Trophoblast cell (in vitro differentiated cells and primary cell): ENCODE data around the gene UGCG.

Experiments used
- DNase-seq, 2 donors: peaks; one replicate each; pipeline ENCODE4 v3.0.0-alpha.2; 2016
- H2AFZ ChIP-seq: 2 replicates; pipeline ENCODE4 v1.6.1; 2013; ENCODE audit warnings: low read length, moderate library complexity, mild to moderate bottlenecking; ENCODE audit not compliant: insufficient read depth, poor library complexity
- H2AK5ac ChIP-seq: 2 replicates; pipeline ENCODE4 v1.6.1; 2013; ENCODE audit warnings: mild to moderate bottlenecking, low read length
- H2BK120ac ChIP-seq: 2 replicates; pipeline ENCODE4 v1.6.1; 2013; ENCODE audit warnings: low read length, mild to moderate bottlenecking, moderate library complexity; ENCODE audit not compliant: insufficient read depth, poor library complexity
- H2BK12ac ChIP-seq: 2 replicates; pipeline ENCODE4 v1.6.1; 2013; ENCODE audit warnings: mild to moderate bottlenecking, low read length, moderate library complexity
- H2BK5ac ChIP-seq: 2 replicates; pipeline ENCODE4 v1.6.1; 2013; ENCODE audit warnings: low read length, low read depth, moderate library complexity, mild to moderate bottlenecking; ENCODE audit not compliant: poor library complexity
- H3K14ac ChIP-seq: 2 replicates; pipeline ENCODE4 v1.6.1; 2013; ENCODE audit warnings: mild to moderate bottlenecking, low read length
- H3K18ac ChIP-seq: 2 replicates; pipeline ENCODE4 v1.6.1; 2013; ENCODE audit warnings: mild to moderate bottlenecking, low read length
- H3K23ac ChIP-seq: 2 replicates; pipeline ENCODE4 v1.6.1; 2013; ENCODE audit warnings: low read length
- H3K27ac ChIP-seq: 2 replicates; pipeline ENCODE4 v1.5.1; 2013; ENCODE audit warnings: low read depth, mild to moderate bottlenecking, inconsistent platforms, low read length, moderate library complexity
- H3K27me3 ChIP-seq: 2 replicates; pipeline ENCODE4 v1.6.1; 2013; ENCODE audit warnings: inconsistent platforms, mild to moderate bottlenecking, low read length, moderate library complexity; ENCODE audit not compliant: insufficient read depth
- H3K36me3 ChIP-seq, 2 experiments: 1 replicate in 1 of 2; 2 replicates in 1 of 2; pipeline ENCODE4 v1.6.1; 2013; ENCODE audit warnings: low read length in 2 of 2, mild to moderate bottlenecking in 2 of 2, moderate library complexity in 1 of 2; ENCODE audit not compliant: insufficient read depth in 2 of 2, control insufficient read depth in 1 of 2
- H3K4ac ChIP-seq: 2 replicates; pipeline ENCODE4 v1.6.1; 2013; ENCODE audit warnings: low read depth, mild to moderate bottlenecking, low read length, moderate library complexity
- H3K4me1 ChIP-seq, 2 experiments: 1 replicate in 1 of 2; 2 replicates in 1 of 2; pipeline ENCODE4 v1.6.1; 2013; ENCODE audit warnings: low read length in 2 of 2, mild to moderate bottlenecking in 2 of 2, moderate library complexity in 1 of 2; ENCODE audit not compliant: insufficient read depth in 2 of 2, control insufficient read depth in 1 of 2
- H3K4me2 ChIP-seq: 2 replicates; pipeline ENCODE4 v1.6.1; 2013; ENCODE audit warnings: inconsistent platforms, mild to moderate bottlenecking, low read length, moderate library complexity
- H3K4me3 ChIP-seq: 2 replicates; pipeline ENCODE4 v1.5.1; 2013; ENCODE audit warnings: mild to moderate bottlenecking, low read depth, low read length, inconsistent platforms
- H3K79me1 ChIP-seq: one replicate; pipeline ENCODE4 v1.6.1; 2013; ENCODE audit warnings: low read length
- H3K79me2 ChIP-seq: 2 replicates; pipeline ENCODE4 v1.6.1; 2013; ENCODE audit warnings: low read length, mild to moderate bottlenecking; ENCODE audit not compliant: control insufficient read depth, insufficient read depth, poor library complexity
- H3K9ac ChIP-seq: 2 replicates; pipeline ENCODE4 v1.6.1; 2013; ENCODE audit warnings: mild to moderate bottlenecking, low read length
- H3K9me3 ChIP-seq: 2 replicates; pipeline ENCODE4 v1.6.1; 2013; ENCODE audit warnings: low read depth, mild to moderate bottlenecking, control low read depth, inconsistent platforms, low read length; ENCODE audit not compliant: insufficient read depth
- H4K12ac ChIP-seq: 2 replicates; pipeline ENCODE4 v1.6.1; 2013; ENCODE audit warnings: low read depth, mild to moderate bottlenecking, low read length, moderate library complexity
- H4K8ac ChIP-seq: 2 replicates; pipeline ENCODE4 v1.6.1; 2013; ENCODE audit warnings: low read depth, mild to moderate bottlenecking, low read length, moderate library complexity
- H4K91ac ChIP-seq: one replicate; pipeline ENCODE4 v1.6.1; 2013; ENCODE audit warnings: low read depth, mild to moderate bottlenecking, low read length, moderate library complexity
- WGBS: extraction: QIAGEN DNeasy Blood & Tissue Kit; methylation state at CpG from one replicate; pipeline ENCODE4 v1.1.7; 2013; ENCODE audit warnings: missing lambda C conversion rate; ENCODE audit not compliant: insufficient read length, insufficient coverage; ENCODE audit errors: extremely low coverage; 5-methylcytosine and 5-hydroxymethylcytosine counted together

The UGCG gene

DNA sequence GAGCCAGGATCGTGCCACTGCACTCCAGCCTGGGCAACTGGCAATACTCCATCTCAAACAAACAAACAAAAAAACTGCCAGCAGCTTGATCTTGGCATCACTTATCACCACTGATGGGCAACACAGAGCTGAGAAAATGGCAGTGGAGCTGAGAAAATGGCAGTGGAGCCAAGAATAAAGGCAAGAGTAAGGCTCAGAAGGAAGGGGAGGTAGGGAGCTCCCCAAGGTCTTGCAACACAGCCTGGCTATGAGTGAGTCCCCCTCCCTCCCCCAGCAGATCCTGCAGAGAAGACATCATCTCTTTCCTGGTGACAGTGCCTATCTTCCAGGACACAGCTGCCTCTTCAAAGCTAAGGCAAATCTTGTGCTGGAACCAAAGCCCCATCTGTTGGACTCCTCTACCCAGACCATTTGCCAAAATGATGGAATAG, 70.3 kb downstream of the UGCG start:
- Histone ChIP-seq H3K4me1 (no peaks in the 10 kb centered on the region), H4K91ac (no peak overlapping the region), H3K9ac (no peak overlapping the region), H2BK12ac (no peak overlapping the region), H3K4me2 (no peak overlapping the region), H2AFZ (no peak overlapping the region), H3K18ac (no peak overlapping the region), H2BK5ac (no peak overlapping the region), H2AK5ac (no peak overlapping the region), H3K79me2 (no peaks in the 10 kb centered on the region), H3K4ac (no peak overlapping the region), H3K23ac (no peak overlapping the region), H3K79me1 (no peaks in the 10 kb centered on the region), H3K27ac (no peak overlapping the region), H4K8ac (no peak overlapping the region), H3K4me3 (no peak overlapping the region), H3K27me3 (no peaks in the 10 kb centered on the region), H3K36me3 (no peaks in the 10 kb centered on the region), H3K9me3 (no peaks in the 10 kb centered on the region), H4K12ac (no peak overlapping the region), H2BK120ac (no peak overlapping the region), H3K14ac (no peak overlapping the region)
- peak in 1 of 2 donors; percentile 63 for DNase-seq
- no CpG with 5 or more reads among the region's 1 CpG for WGBS

DNA sequence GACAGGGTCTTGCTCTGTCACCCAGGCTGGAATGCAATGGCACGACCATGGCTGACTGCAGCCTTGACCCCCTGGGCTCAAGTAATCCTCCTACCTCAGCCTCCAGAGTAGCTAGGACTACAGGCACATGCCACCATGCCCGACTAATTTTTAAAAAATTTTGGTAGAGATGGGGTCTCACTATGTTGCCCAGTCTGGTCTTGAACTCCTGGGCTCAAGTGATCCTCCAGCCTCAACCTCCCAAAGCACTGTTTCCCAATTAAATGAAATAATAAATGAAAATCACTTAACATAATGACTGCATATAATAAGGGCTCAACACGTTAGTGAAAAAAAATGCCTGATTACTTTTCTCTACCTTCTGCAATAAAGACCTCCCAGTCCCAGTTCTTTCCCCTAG, 71.0 kb downstream of the UGCG start:
- H3K36me3 ChIP-seq = no peaks in the 10 kb centered on the region
- no peak overlapping the region for H3K4me2 ChIP-seq
- H3K4me3 ChIP-seq = no peak overlapping the region
- DNase-seq = no peak
- H2BK120ac ChIP-seq = no peak overlapping the region
- H3K27ac ChIP-seq = no peak overlapping the region
- H3K4me1 ChIP-seq = no peaks in the 10 kb centered on the region
- no peak overlapping the region for H4K91ac ChIP-seq
- H3K14ac ChIP-seq = no peak overlapping the region
- no peaks in the 10 kb centered on the region for H3K79me2 ChIP-seq
- H3K4ac ChIP-seq = no peak overlapping the region
- no peak overlapping the region for H3K18ac ChIP-seq
- H2BK12ac ChIP-seq = no peak overlapping the region
- H2BK5ac ChIP-seq = no peak overlapping the region
- no peak overlapping the region for H4K8ac ChIP-seq
- H3K27me3 ChIP-seq = no peaks in the 10 kb centered on the region
- WGBS = no CpG with 5 or more reads among the region's 3 CpGs
- no peak overlapping the region for H2AFZ ChIP-seq
- H2AK5ac ChIP-seq = no peak overlapping the region
- H3K9me3 ChIP-seq = no peaks in the 10 kb centered on the region
- H3K79me1 ChIP-seq = no peaks in the 10 kb centered on the region
- H3K23ac ChIP-seq = no peak overlapping the region
- no peak overlapping the region for H3K9ac ChIP-seq
- H4K12ac ChIP-seq = no peak overlapping the region

DNA sequence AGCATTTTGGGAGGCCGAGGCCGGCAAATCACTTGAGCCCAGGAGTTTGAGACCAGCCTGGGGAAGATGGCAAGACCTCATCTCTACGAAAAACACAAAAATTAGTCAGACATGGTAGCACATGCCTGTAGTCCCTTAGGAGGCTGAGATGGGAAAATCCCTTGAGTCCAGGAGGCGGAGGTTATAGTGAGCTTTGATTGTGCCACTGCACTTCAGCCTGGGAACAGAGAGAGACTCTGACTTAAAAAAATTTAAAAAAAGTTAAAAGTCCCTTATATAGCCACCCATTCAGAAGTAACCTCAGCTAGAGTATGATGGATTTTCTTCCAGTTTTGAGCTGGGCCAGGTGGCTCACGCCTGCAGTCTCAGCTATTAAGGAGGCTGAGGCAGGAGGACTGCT, 72.4 kb downstream of the UGCG start:
- Histone ChIP-seq H3K4ac (no peak overlapping the region), H4K12ac (no peak overlapping the region), H3K18ac (no peak overlapping the region), H3K9me3 (no peaks in the 10 kb centered on the region), H3K36me3 (no peaks in the 10 kb centered on the region), H2BK5ac (no peak overlapping the region), H2BK12ac (no peak overlapping the region), H2AFZ (no peak overlapping the region), H3K4me2 (no peak overlapping the region), H3K27ac (no peak overlapping the region), H4K8ac (no peak overlapping the region), H3K4me3 (no peak overlapping the region), H3K14ac (no peak overlapping the region), H3K23ac (no peak overlapping the region), H3K79me2 (no peaks in the 10 kb centered on the region), H3K4me1 (no peaks in the 10 kb centered on the region), H3K27me3 (no peaks in the 10 kb centered on the region), H4K91ac (no peak overlapping the region), H2BK120ac (no peak overlapping the region), H3K9ac (no peak overlapping the region), H2AK5ac (no peak overlapping the region), H3K79me1 (no peaks in the 10 kb centered on the region)
- DNase-seq = peak; percentile 84 to 88
- no CpG with 5 or more reads among the region's 5 CpGs for WGBS

DNA sequence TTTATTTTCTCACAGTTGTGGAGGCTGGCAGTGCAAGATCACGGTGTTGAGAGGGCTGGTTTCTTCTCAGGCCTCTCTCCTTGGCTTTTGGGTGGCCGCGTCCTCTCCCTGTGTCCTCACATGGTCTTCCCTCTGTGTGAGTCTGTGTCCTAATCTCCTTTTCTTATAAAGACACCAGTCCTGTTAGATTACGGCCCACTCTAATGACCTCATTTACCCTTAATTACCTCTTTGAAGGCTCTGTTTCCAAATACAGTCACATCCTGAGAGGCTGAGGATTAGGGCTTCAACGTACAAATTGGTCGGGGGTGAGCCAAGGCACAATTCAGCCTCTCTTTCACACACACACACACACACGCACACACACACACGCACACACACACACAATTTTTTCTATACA, 73.0 kb downstream of the UGCG start:
- Histone ChIP-seq H4K91ac (no peak overlapping the region), H2BK120ac (no peak overlapping the region), H2BK12ac (no peak overlapping the region), H2AFZ (no peak overlapping the region), H3K9ac (no peak overlapping the region), H2BK5ac (no peak overlapping the region), H3K4me1 (no peaks in the 10 kb centered on the region), H3K9me3 (no peaks in the 10 kb centered on the region), H3K27ac (no peak overlapping the region), H3K36me3 (no peaks in the 10 kb centered on the region), H4K12ac (no peak overlapping the region), H3K4me2 (no peak overlapping the region), H3K4ac (no peak overlapping the region), H4K8ac (no peak overlapping the region), H3K27me3 (peaks cover 2% of the 10 kb centered on the region), H3K14ac (no peak overlapping the region), H3K23ac (no peak overlapping the region), H3K4me3 (no peak overlapping the region), H3K18ac (no peak overlapping the region), H3K79me1 (no peaks in the 10 kb centered on the region), H3K79me2 (no peaks in the 10 kb centered on the region), H2AK5ac (no peak overlapping the region)
- WGBS = no CpG with 5 or more reads among the region's 8 CpGs
- no peak for DNase-seq
